SU-DHL-6 (cell line): ENCODE results near the gene FYCO1.

Source experiments
- H2AFZ ChIP-seq: fragments of 200-600 bp; sonication (generic); 2 replicates; pipeline ENCODE4 v1.6.1; 2014; ENCODE audit warnings: low read depth, mild to moderate bottlenecking, moderate library complexity, mixed read lengths, antibody characterized with exemption, low read length; ENCODE audit not compliant: severe bottlenecking
- H3F3A ChIP-seq: fragments of 200-600 bp; shearing (Covaris generic); 2 replicates; pipeline ENCODE4 v1.6.0; 2016; ENCODE audit warnings: antibody characterized with exemption, mild to moderate bottlenecking; ENCODE audit not compliant: insufficient read depth
- H3K27ac ChIP-seq: fragments of 200-600 bp; sonication (generic); 2 replicates; pipeline ENCODE4 v1.5.1; 2016; ENCODE audit warnings: low read depth, mild to moderate bottlenecking, low read length, moderate library complexity, mixed read lengths
- H3K27me3 ChIP-seq: fragments of 200-600 bp; sonication (generic), shearing (Covaris generic); 2 replicates; pipeline ENCODE4 v1.6.0; 2014; ENCODE audit warnings: mild to moderate bottlenecking, low read length
- H3K36me3 ChIP-seq: fragments of 200-600 bp; sonication (generic); 2 replicates; pipeline ENCODE4 v1.6.1; 2014; ENCODE audit warnings: mild to moderate bottlenecking, low read length, mixed read lengths
- H3K4me2 ChIP-seq: fragments of 300-600, 200-600 bp; shearing (Covaris generic), sonication (generic); 2 replicates; pipeline ENCODE4 v1.6.0; 2014; ENCODE audit warnings: low read length, low read depth, mild to moderate bottlenecking; ENCODE audit not compliant: poor library complexity, severe bottlenecking
- H3K4me3 ChIP-seq: fragments of 200-600 bp; sonication (generic); 2 replicates; pipeline ENCODE4 v1.5.1; 2014; ENCODE audit warnings: antibody characterized with exemption, low read length, mild to moderate bottlenecking, mixed read lengths; ENCODE audit not compliant: insufficient read depth, poor library complexity, severe bottlenecking
- H3K79me2 ChIP-seq: fragments of 200-600 bp; sonication (generic); 2 replicates; pipeline ENCODE4 v1.6.1; 2014; ENCODE audit warnings: mild to moderate bottlenecking, low read length, moderate library complexity; ENCODE audit not compliant: insufficient read depth
- H3K9ac ChIP-seq: fragments of 200-600 bp; sonication (generic); 2 replicates; pipeline ENCODE4 v1.7.0; 2014; ENCODE audit warnings: mild to moderate bottlenecking, low read length
- H3K9me2 ChIP-seq: fragments of 200-600 bp; sonication (generic); replicated peaks from 2 replicates; pipeline ENCODE4 v1.6.1; 2014; ENCODE audit warnings: low read length; ENCODE audit not compliant: insufficient read depth
- H3K9me3 ChIP-seq: fragments of 200-600 bp; sonication (generic); 2 replicates; pipeline ENCODE4 v1.6.1; 2014; ENCODE audit warnings: low read length, mixed read lengths; ENCODE audit not compliant: insufficient read depth
- H4K20me1 ChIP-seq: fragments of 200-600 bp; sonication (generic); 2 replicates; pipeline ENCODE4 v1.6.1; 2014; ENCODE audit warnings: low read depth, mild to moderate bottlenecking, antibody characterized with exemption, low read length, moderate library complexity, mixed read lengths
- EZH2phosphoT487 ChIP-seq: fragments of 200-600 bp; sonication (generic), shearing (Covaris generic); conservative IDR thresholded peaks from 2 replicates; pipeline ENCODE4 v1.6.1; 2018; ENCODE audit warnings: mild to moderate bottlenecking, antibody characterized with exemption, low read length, moderate library complexity, mixed read lengths
- TF ChIP-seq, protein P1 (sequence below): fragments of 200-600 bp; sonication (generic); IDR thresholded peaks from one replicate; pipeline ENCODE4 v1.5.1; 2017; ENCODE audit warnings: antibody characterized with exemption, mild to moderate bottlenecking, low read length, moderate library complexity; ENCODE audit not compliant: insufficient read depth, poor library complexity, severe bottlenecking

Gene FYCO1

GRCh38 chr3:45965253-45965652 lies 30.4 kb downstream of the FYCO1 start:
- Histone ChIP-seq H3K9me3 (no peaks in the 10 kb centered on the region), H3K4me3 (no peak overlapping the region), H4K20me1 (no peaks in the 10 kb centered on the region), H3F3A (no peaks in the 10 kb centered on the region), H3K9me2 (no peaks in the 10 kb centered on the region), H3K27ac (no peak overlapping the region), H3K9ac (no peak overlapping the region), H3K27me3 (no peaks in the 10 kb centered on the region), H2AFZ (no peak overlapping the region), H3K36me3 (0 out of 2 replicates have a peak, but pooled peaks cover 16% of the 10 kb centered on the region), H3K79me2 (no peaks in the 10 kb centered on the region), H3K4me2 (no peak overlapping the region)
- TF ChIP-seq, protein P1, sequence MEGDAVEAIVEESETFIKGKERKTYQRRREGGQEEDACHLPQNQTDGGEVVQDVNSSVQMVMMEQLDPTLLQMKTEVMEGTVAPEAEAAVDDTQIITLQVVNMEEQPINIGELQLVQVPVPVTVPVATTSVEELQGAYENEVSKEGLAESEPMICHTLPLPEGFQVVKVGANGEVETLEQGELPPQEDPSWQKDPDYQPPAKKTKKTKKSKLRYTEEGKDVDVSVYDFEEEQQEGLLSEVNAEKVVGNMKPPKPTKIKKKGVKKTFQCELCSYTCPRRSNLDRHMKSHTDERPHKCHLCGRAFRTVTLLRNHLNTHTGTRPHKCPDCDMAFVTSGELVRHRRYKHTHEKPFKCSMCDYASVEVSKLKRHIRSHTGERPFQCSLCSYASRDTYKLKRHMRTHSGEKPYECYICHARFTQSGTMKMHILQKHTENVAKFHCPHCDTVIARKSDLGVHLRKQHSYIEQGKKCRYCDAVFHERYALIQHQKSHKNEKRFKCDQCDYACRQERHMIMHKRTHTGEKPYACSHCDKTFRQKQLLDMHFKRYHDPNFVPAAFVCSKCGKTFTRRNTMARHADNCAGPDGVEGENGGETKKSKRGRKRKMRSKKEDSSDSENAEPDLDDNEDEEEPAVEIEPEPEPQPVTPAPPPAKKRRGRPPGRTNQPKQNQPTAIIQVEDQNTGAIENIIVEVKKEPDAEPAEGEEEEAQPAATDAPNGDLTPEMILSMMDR: no peak
- TF ChIP-seq EZH2phosphoT487: no peak

GRCh38 chr3:45964139-45964538 lies 31.5 kb downstream of the FYCO1 start:
- Histone ChIP-seq H2AFZ (no peak overlapping the region), H3K27ac (no peak overlapping the region), H3F3A (no peaks in the 10 kb centered on the region), H4K20me1 (no peaks in the 10 kb centered on the region), H3K9me2 (no peaks in the 10 kb centered on the region), H3K4me3 (no peak overlapping the region), H3K9ac (no peak overlapping the region), H3K36me3 (0 out of 2 replicates have a peak, but pooled peaks cover 16% of the 10 kb centered on the region), H3K4me2 (no peak overlapping the region), H3K9me3 (no peaks in the 10 kb centered on the region), H3K79me2 (no peaks in the 10 kb centered on the region), H3K27me3 (no peaks in the 10 kb centered on the region)
- no peak for TF ChIP-seq EZH2phosphoT487
- TF ChIP-seq, protein P1: no peak

- no peak overlapping the region for H2AFZ ChIP-seq
- TF ChIP-seq EZH2phosphoT487: no peak
- TF ChIP-seq, protein P1: no peak
- H3K4me2 ChIP-seq: no peak overlapping the region
- no peak overlapping the region for H3K4me3 ChIP-seq
- no peaks in the 10 kb centered on the region for H3K27me3 ChIP-seq
- H3F3A ChIP-seq: no peaks in the 10 kb centered on the region
- no peak overlapping the region for H3K9ac ChIP-seq
- H3K36me3 ChIP-seq: 0 out of 2 replicates have a peak, but pooled peaks cover 19% of the 10 kb centered on the region
- no peaks in the 10 kb centered on the region for H3K9me3 ChIP-seq
- no peaks in the 10 kb centered on the region for H4K20me1 ChIP-seq
- no peak overlapping the region for H3K27ac ChIP-seq
- no peaks in the 10 kb centered on the region for H3K9me2 ChIP-seq
- H3K79me2 ChIP-seq: no peaks in the 10 kb centered on the region
Observed at GRCh38 chr3:45962033-45962432, 33.6 kb downstream of the FYCO1 start.
